ENCODE measurements around the gene SYT9.

- no peak for TF ChIP-seq REST (IDR thresholded peaks at IDR 0.05; ENCODE audit: insufficient read depth in 1 of 2, low read depth in 2 of 2, low read length in 2 of 2)
- no peak for TF ChIP-seq POLR2AphosphoS5 (IDR thresholded peaks at IDR 0.05; ENCODE audit: low read depth, low read length)
These were observed 240.5 kb downstream of the SYT9 start for GRCh38 chr11:7492253-7492652.

All from PFSK-1 (cell line).